GM08714 (cell line): ENCODE results near the gene C20orf173.

Experiments
- H3K4me3 ChIP-seq: fragments of 200-500 bp; sonication (Bioruptor generic); 2 replicates; pipeline ENCODE4 v1.5.1; 2014; ENCODE audit warnings: mild to moderate bottlenecking, low read length, inconsistent platforms
- ZNF274 ChIP-seq: IDR thresholded peaks from 2 replicates; pipeline ENCODE4 v1.6.1; 2012; ENCODE audit warnings: mild to moderate bottlenecking, low read depth, low read length

The C20orf173 gene

GRCh38 chr20:35529552-35529951 lies at the start of gene C20orf173:
C20orf173 (minus strand) TSS chr20:35529652; CDS start chr20:35529373, 279 bp downstream.
- no peak within 1 kb of the TSS for H3K4me3 ChIP-seq
- no peak for TF ChIP-seq ZNF274

GRCh38 chr20:35579196-35579595 lies 49.7 kb upstream of the C20orf173 start:
- no peak for TF ChIP-seq ZNF274
- H3K4me3 ChIP-seq, result no peak overlapping the region

- no peak for TF ChIP-seq ZNF274
- H3K4me3 ChIP-seq, result no peak overlapping the region
These were observed 49.0 kb upstream of the C20orf173 start for GRCh38 chr20:35578469-35578868.

GRCh38 chr20:35576816-35577215 lies 47.4 kb upstream of the C20orf173 start:
- H3K4me3 ChIP-seq, result no peak overlapping the region
- TF ChIP-seq ZNF274, result no peak

GRCh38 chr20:35575958-35576357 lies 46.5 kb upstream of the C20orf173 start:
- no peak for TF ChIP-seq ZNF274
- H3K4me3 ChIP-seq, result no peak overlapping the region

- H3K4me3 ChIP-seq, result no peak overlapping the region
- no peak for TF ChIP-seq ZNF274
These were observed 43.4 kb upstream of the C20orf173 start for GRCh38 chr20:35572838-35573237.

- H3K4me3 ChIP-seq, result no peak overlapping the region
- no peak for TF ChIP-seq ZNF274
These were observed 42.1 kb upstream of the C20orf173 start for GRCh38 chr20:35571555-35571954.

GRCh38 chr20:35568645-35569044 lies 39.2 kb upstream of the C20orf173 start:
- H3K4me3 ChIP-seq, result no peak overlapping the region
- no peak for TF ChIP-seq ZNF274

GRCh38 chr20:35564905-35565304 lies 35.5 kb upstream of the C20orf173 start:
- TF ChIP-seq ZNF274, result no peak

GRCh38 chr20:35563834-35564233 lies 34.4 kb upstream of the C20orf173 start:
- TF ChIP-seq ZNF274, result no peak
- no peak overlapping the region for H3K4me3 ChIP-seq

More at GRCh38 chr20:35564905-35565304, 35.5 kb upstream of the C20orf173 start:
- H3K4me3 ChIP-seq, result no peak overlapping the region

GRCh38 chr20:35562541-35563110 lies 33.2 kb upstream of the C20orf173 start:
- TF ChIP-seq ZNF274, result no peak
- no peak overlapping the region for H3K4me3 ChIP-seq

GRCh38 chr20:35561671-35562070 lies 32.2 kb upstream of the C20orf173 start:
- no peak overlapping the region for H3K4me3 ChIP-seq
- no peak for TF ChIP-seq ZNF274

GRCh38 chr20:35561268-35561667 lies 31.8 kb upstream of the C20orf173 start:
- TF ChIP-seq ZNF274, result no peak
- no peak overlapping the region for H3K4me3 ChIP-seq

- no peak for TF ChIP-seq ZNF274
- no peak overlapping the region for H3K4me3 ChIP-seq
These were observed 31.1 kb upstream of the C20orf173 start for GRCh38 chr20:35560541-35560940.

- no peak for TF ChIP-seq ZNF274
- H3K4me3 ChIP-seq, result no peak overlapping the region
These were observed 30.7 kb upstream of the C20orf173 start for GRCh38 chr20:35560105-35560511.
